T1000 (cell line): ENCODE results near the gene SOAT1.
"Not testable (repeated sequence)": the region's sequence is repeated elsewhere in the genome, so short reads cannot be mapped to it uniquely, and the experiment has no call there.

Source experiments
- DNase-seq: peaks from one replicate; lab custom pipeline; 2025; ENCODE audit warnings: mixed read lengths; lab: John Stamatoyannopoulos, UW

Gene SOAT1

GRCh38 chr1:179353546-179353945, 59.9 kb downstream of the SOAT1 start:
- no peak for DNase-seq

GRCh38 chr1:179361631-179362030, 68.0 kb downstream of the SOAT1 start:
- DNase-seq = not testable (repeated sequence)

- peak; percentile 84 for DNase-seq
These were observed 71.9 kb downstream of the SOAT1 start, which contains the start of gene AXDND1 for GRCh38 chr1:179365342-179366092. Gene AXDND1, plus strand, starts transcription at chr1:179365971. Its CDS starts 539 bp downstream, at chr1:179366510.

GRCh38 chr1:179366093-179366800, 72.7 kb downstream of the SOAT1 start:
- DNase-seq = no peak

GRCh38 chr1:179369751-179370341, 76.2 kb downstream of the SOAT1 start:
- peak; percentile 21 for DNase-seq

- DNase-seq = no peak
These were observed 78.6 kb downstream of the SOAT1 start for GRCh38 chr1:179372160-179372559.

- DNase-seq = no peak
These were observed 82.6 kb downstream of the SOAT1 start for GRCh38 chr1:179376223-179376622.

- no peak for DNase-seq
These were observed 86.7 kb downstream of the SOAT1 start for GRCh38 chr1:179380299-179380698.

- no peak for DNase-seq
These were observed 90.4 kb downstream of the SOAT1 start for GRCh38 chr1:179384027-179384426.

GRCh38 chr1:179385510-179385909, 91.9 kb downstream of the SOAT1 start:
- no peak for DNase-seq

GRCh38 chr1:179393721-179394120, 100.1 kb downstream of the SOAT1 start:
- no peak for DNase-seq

GRCh38 chr1:179399399-179399798, 105.8 kb downstream of the SOAT1 start:
- not testable (repeated sequence) for DNase-seq
